GM12892 (cell line): ENCODE data around the gene UBAP2L.

Experiments
- POLR2A ChIP-seq: IDR thresholded peaks from 2 replicates; pipeline ENCODE4 v1.6.1; 2011; ENCODE audit warnings: low read depth, low read length, control low read depth
- POLR2AphosphoS5 ChIP-seq: IDR thresholded peaks from 2 replicates; pipeline ENCODE4 v1.6.1; 2011; ENCODE audit warnings: low read depth, low read length, control low read depth

GRCh38 chr1:154288661-154289060, 67.9 kb downstream of the UBAP2L start:
- TF ChIP-seq POLR2A (no peak), POLR2AphosphoS5 (no peak)
